PFSK-1 (cell line): Measurements from ENCODE around the gene DUSP15.
A peak's percentile ranks its signal among the peaks of the same experiment; 100 is the strongest.

Source experiments
- FOXP2 ChIP-seq: optimal IDR thresholded peaks from 2 replicates; pipeline ENCODE3; 2011; ENCODE audit warnings: borderline replicate concordance, control low read depth, inconsistent platforms; ENCODE audit not compliant: insufficient read depth; ENCODE audit errors: extremely low read length, extremely low read depth
- POLR2AphosphoS5 ChIP-seq: IDR thresholded peaks from 2 replicates; pipeline ENCODE4 v1.6.1; 2012; ENCODE audit warnings: low read depth, mild to moderate bottlenecking, control low read depth, low read length, moderate library complexity
- SIN3A ChIP-seq: IDR thresholded peaks from 2 replicates; pipeline ENCODE4 v1.6.1; 2012; ENCODE audit warnings: mild to moderate bottlenecking, low read length, moderate library complexity, borderline replicate concordance; ENCODE audit not compliant: insufficient read depth
- TAF1 ChIP-seq: IDR thresholded peaks from 2 replicates; pipeline ENCODE4 v1.6.1; 2012; ENCODE audit warnings: low read length, control low read depth, borderline replicate concordance; ENCODE audit not compliant: insufficient read depth
- TF ChIP-seq, protein P1 (sequence below), 2 experiments: IDR thresholded peaks; 2 replicates each; pipeline versions ENCODE4 v1.6.1 to v1.8.0; 2011 to 2012; ENCODE audit warnings: low read depth in 2 of 2, low read length in 2 of 2, control low read depth in 1 of 2, inconsistent platforms in 1 of 2, mild to moderate bottlenecking in 1 of 2, moderate library complexity in 1 of 2; ENCODE audit not compliant: insufficient read depth in 1 of 2

The DUSP15 gene

DNA sequence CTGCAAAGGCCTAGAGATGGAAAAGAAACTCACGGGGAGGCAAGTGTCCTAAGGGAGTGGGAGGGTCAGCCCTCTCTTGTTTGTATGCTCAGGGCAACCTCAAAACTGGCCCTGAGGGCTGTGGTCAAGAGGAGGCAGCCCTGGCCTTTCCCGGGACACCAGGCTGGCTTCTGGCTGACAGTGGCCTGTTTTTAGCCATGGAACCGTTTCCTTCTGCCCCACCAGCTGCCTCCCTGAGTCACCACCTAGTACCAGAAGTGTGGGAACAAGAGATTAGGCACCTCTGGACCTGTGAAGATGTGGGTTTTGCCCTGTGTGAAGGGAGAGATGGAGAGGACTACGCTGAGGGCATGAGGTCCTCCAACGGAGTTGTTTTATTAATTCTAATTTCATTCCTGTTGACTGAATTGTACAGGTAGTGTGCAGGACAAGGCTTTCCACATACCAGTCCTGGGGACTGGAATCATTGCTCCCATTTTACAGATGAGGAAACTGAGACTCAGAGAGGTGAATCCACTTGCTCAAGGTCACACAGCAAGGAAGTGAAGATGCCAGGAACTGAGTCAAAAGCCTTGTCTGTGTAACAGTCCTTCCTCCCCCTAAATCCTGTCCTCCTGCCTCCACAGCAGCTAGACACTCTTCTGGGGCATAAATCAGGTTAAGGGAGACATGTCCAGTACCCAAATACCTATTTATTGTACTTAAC, 30.4 kb downstream of the DUSP15 start:
- TF ChIP-seq POLR2AphosphoS5, result no peak

DNA sequence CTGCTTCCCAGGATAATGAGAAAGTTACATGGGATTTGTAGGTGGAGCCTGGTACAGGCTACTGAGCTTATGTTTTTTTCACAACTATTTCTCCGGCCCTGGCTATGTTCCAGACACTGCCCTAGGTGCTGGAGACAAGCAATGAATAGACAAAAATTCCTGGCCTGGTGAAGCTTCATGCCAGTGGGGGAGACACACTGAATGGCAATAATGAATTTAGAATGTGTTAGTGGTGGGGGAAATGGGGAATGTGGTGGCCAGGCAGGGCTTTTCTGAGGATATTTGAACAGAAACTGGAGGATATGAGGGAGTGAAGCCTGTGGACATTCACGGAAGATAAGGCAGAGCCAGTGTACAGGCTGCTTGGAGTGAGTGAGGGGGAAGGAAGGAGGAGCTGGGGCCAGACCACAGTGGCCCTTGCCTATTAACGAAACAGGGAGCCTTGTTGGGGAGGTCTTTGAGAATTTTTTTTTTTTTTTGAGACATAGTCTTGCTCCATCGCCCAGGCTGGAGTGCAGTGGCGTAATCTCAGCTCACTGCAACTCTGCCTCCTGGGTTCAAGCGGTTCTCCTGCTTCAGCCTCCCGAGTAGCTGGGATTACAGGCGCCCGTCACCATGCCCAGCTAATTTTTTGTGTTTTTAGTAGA, 31.6 kb downstream of the DUSP15 start:
- TF ChIP-seq, protein P1, sequence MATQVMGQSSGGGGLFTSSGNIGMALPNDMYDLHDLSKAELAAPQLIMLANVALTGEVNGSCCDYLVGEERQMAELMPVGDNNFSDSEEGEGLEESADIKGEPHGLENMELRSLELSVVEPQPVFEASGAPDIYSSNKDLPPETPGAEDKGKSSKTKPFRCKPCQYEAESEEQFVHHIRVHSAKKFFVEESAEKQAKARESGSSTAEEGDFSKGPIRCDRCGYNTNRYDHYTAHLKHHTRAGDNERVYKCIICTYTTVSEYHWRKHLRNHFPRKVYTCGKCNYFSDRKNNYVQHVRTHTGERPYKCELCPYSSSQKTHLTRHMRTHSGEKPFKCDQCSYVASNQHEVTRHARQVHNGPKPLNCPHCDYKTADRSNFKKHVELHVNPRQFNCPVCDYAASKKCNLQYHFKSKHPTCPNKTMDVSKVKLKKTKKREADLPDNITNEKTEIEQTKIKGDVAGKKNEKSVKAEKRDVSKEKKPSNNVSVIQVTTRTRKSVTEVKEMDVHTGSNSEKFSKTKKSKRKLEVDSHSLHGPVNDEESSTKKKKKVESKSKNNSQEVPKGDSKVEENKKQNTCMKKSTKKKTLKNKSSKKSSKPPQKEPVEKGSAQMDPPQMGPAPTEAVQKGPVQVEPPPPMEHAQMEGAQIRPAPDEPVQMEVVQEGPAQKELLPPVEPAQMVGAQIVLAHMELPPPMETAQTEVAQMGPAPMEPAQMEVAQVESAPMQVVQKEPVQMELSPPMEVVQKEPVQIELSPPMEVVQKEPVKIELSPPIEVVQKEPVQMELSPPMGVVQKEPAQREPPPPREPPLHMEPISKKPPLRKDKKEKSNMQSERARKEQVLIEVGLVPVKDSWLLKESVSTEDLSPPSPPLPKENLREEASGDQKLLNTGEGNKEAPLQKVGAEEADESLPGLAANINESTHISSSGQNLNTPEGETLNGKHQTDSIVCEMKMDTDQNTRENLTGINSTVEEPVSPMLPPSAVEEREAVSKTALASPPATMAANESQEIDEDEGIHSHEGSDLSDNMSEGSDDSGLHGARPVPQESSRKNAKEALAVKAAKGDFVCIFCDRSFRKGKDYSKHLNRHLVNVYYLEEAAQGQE (IDR thresholded peaks at IDR 0.05; ENCODE audit: insufficient read depth in 1 of 2, low read depth in 2 of 2, low read length in 2 of 2), result peak in 1 of 2 experiments; percentile 64; a peak in 1 of 4 replicates
- TF ChIP-seq FOXP2 (no peak), TAF1 (no peak), POLR2AphosphoS5 (no peak), SIN3A (no peak)

DNA sequence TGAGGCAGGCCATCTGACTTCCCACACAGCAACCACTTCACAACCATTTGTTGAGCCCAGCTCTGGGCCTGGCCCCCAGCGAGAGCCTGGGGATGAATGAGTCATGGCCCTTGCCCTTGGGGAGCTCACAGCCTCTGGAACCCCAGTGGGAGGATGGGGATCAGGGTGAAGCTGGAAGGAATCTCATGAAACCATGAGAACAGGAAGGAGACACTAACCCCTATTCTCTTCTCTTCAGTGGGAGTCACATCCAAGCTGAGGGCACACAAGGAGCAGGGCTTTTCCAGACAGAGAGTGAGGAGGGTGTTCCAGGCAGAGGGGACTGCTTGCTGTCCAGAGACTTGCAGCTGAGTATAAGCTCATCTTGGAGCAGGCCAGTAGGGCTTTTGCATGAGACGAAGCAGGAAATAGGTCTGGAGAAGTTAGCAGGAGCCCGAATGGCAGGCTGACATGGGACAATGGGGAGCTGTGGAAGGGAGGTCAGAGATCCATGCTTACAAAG, 32.4 kb downstream of the DUSP15 start:
- no peak for TF ChIP-seq POLR2AphosphoS5
- TF ChIP-seq SIN3A, result no peak
- no peak for TF ChIP-seq TAF1

DNA sequence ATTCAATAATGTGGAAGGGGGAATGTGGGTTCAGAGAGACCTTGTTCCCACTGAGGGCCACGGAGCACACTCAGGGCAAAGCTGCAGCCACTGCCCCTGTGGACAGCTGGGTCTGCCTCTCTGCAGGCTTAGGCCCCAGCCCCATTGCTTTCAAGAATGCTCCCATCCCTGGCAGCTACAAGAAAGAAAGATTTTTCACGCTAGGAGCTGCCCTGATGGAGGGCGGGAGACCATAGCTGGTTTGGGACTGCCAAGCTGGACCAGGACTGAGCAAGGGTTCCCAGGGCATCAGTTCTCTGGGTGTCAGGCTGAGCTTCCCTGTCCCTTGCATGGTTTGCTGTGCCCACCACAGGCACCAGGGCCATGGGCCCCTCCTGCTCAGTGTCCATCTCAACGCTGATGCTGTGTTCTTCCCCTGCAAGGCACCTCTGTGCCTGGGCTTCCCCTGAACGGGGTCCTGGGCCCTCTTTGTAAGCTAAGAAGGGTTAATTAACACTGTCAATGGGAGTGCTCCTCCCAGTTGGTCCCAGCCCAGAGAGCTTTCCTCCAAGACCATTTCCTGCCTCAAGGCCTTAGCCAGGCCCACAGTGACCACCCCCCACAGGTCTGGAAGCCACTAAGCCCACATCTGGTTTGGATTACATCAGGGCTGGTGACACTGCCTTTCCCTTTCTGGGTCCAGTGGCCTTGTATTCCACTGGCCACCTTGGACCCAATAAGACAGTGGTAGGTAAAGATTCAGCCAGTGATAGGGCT, 33.3 kb downstream of the DUSP15 start:
- TF ChIP-seq FOXP2 (no peak), POLR2AphosphoS5 (0 out of 2 replicates have a peak, but pooled peaks have one; percentile 34)
- TF ChIP-seq, protein P1 (IDR thresholded peaks at IDR 0.05; ENCODE audit: insufficient read depth in 1 of 2, low read depth in 2 of 2, low read length in 2 of 2), result peak in 1 of 2 experiments; percentile 15; a peak in 1 of 4 replicates

DNA sequence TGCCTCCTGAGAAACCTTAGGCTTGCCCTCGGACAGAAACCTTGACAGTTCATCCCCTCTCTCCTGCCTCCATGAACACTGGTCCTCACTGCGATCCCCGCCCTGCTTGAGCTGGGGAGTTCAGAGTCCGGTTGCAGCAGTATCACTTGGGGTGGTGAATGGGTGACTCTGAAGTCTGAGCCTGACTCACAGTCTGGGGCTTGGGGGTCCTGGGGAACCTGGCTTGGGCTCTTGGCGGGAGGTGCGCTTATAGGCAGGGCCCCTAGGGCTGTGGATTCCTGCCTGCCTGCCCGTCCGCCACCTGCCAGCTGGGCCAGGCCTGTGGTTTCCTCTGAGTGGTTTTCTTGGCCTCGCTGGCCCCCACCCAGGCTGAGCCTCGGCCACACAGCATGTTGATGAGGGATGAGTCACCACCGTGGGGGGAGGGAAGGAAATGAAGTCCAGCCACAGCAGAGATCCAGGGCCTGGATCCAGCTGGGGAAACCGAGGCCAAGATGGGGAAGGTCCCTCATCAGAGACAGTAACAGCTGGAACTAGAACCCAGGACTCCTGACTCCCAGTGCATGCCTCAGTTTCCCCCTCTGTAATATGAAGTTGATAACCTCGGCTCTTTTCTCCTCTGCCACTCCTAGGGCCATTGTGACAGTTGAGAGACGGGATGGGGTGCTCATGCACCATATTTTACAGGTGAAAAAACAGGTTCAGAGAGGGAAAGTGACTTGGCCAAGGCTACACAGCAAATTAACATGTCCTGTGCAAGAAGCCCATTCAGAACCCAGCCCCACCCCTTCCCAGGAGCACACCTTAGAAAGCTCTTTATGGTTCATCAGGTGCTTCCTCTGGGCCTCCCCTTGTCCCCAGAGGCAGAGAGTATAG, 34.1 kb downstream of the DUSP15 start:
- TF ChIP-seq FOXP2 (peak; percentile 96), SIN3A (peak; percentile 75; the same call in 1 of the 2 replicates), TAF1 (peak; percentile 47; the same call in 1 of the 2 replicates), POLR2AphosphoS5 (no peak)
- TF ChIP-seq, protein P1 (IDR thresholded peaks at IDR 0.05; ENCODE audit: insufficient read depth in 1 of 2, low read depth in 2 of 2, low read length in 2 of 2), result 0 out of 4 replicates have a peak, but pooled peaks of 1 of the 2 experiments have one; percentile 33
